HG03432 (cell line): ENCODE data around the gene SEPTIN12.

ENCODE experiments used
- ATAC-seq: cut with Tn5 transposase; IDR thresholded peaks from one replicate; pipeline ENCODE4 v1.9.1; 2021; ENCODE audit warnings: mild to moderate bottlenecking, moderate library complexity; ENCODE audit not compliant: unreplicated experiment

Gene SEPTIN12, protein sequence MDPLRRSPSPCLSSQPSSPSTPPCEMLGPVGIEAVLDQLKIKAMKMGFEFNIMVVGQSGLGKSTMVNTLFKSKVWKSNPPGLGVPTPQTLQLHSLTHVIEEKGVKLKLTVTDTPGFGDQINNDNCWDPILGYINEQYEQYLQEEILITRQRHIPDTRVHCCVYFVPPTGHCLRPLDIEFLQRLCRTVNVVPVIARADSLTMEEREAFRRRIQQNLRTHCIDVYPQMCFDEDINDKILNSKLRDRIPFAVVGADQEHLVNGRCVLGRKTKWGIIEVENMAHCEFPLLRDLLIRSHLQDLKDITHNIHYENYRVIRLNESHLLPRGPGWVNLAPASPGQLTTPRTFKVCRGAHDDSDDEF

DNA sequence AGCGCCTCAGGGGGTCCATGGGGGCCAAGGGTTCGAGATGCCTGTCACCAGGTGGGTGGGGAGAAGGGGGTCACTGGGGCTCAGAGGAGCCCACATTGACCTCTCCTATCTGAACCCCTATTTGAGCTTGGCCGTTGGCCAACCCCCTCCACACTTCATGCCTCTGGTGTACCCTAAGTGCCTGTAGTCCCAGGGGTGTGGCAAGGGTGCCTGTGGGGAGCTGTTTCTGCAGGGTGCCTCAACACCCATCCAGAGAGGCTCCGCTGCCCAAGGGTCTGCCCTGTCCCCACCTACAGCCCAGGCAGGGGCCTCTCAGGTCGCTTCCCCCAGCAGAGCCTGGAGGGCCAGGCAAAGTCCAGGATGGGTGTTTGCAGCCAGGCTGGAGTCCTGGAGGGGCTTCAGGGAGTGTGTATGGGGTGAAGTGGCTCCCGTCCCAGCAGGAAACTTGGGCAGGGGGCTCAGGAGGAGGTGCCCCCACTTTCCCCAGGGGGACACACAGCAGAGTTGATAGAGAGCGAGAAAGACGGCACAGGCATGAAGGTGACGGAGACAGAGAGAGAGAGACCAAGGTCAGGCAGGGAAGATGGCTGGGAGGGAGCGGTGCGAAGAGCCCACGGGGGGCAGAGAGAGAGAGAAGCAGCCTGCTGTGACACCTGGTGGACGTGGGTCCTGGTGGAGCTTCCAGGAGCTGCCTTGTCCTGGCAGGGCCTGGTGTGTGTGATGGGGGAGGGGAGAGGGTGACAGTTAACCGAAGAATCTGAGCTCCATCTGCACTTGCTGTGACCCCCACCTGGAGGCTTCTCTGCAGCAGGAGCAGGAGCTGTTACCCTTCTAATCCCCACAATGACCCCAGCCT is at the start of gene SEPTIN12:
SEPTIN12 (minus strand) TSS at position 719 of the 856 bp plus-strand sequence; CDS start at position 19, 700 bp downstream.
- no peak for ATAC-seq

DNA sequence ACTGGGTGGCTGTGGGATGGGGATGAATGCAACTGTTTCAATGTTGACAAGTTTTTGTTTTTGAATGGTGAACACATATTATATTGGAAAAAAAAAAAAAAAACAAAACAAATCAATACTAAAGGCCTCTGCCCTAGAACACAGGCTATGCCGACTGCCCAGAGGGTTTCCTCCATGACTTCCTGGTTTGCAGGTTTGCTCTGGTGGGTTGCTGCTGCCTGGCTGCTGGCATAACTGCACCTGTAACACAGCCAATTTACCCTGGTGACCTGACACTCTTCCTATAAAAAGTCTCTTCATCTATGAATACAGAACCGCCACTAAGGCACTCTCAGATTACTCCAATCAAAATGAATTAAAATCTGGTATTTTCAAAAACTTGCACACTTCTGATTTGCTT is 48.6 kb upstream of the SEPTIN12 start:
- no peak for ATAC-seq

DNA sequence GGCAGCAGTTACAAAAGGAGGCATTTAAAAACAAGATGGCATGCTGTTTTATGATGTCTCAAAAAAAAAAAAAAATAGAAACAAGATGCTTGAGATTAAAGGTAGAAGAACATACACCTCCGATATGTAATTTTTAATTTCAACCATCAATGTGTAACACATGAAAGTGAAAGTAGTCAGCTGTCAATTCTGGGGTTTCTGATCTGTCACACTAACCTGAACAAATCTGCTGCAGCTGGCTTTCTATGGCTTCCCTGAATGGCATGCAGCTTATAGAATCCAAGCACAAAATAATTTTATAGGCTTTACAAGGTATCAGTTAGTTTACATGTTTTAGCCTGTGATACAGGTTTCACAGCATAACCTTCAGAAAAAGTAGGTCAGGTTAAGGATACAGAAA is 45.4 kb upstream of the SEPTIN12 start:
- ATAC-seq: no peak

DNA sequence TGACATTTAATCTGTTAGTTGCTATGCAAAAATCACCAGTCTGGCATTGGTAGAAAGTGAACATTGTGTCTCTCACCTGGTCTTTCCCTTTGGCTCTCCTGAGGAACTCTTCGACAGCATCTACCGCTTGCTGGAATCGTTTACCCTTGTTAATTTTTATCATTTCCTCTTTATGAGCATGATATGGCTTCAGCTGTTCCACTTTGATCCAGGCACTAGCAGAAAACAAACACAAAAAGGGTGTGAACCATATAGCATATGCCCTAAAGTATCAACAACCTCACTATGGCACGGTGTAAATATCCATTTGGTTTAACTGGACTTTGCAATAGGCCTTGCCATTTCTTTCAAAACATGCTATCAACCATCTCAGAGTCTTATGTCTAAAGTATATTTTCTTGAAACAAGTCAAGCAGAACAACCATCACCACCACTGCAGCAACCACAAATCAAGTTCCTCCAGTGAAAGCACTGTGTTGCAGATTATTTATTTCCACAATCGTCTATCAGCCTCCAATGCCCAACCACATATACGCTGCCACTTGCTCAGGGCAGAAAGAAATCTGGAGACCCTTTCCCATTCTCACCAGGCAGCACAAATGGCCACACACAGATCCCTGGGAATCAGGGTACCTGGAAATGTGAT is 44.7 kb upstream of the SEPTIN12 start:
- no peak for ATAC-seq

DNA sequence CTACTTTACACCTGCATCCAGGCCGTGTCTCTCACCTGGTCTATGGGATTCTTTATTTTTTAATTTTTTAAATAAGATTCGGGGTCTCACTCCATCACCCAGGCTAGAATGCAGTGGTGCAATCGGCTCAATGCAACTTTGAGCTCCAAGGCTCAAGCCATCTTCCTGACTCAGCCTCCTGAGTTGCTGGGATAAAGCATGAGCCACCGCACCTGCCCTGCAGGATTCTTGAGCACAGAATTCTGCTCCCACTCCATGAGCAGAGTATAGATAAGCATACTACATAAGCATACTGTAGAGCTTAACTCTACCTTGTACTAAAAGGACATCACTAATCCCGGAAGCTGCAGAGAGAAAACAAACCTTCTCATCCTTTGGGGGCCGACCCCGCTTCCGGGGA is 43.5 kb upstream of the SEPTIN12 start:
- no peak for ATAC-seq

DNA sequence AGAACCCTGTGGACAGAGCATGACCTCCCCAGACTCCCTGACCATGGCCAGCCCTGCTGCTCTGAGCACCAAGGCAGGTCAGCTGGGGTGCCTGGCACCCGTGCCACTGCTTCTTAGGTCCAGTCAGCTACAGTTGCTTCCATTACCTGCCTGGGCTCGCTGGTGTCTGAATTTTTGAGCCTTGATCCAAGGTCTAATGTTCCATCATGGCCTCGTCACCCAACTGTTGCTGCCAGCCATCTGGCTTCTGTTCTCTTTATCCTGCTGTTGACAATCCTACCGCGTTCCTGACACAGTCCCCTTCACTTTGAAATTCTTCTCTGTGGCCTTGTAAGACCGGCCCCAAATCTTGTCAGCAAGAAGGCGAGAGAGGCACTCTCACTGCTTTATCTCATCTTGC is 42.3 kb upstream of the SEPTIN12 start:
- ATAC-seq: no peak

DNA sequence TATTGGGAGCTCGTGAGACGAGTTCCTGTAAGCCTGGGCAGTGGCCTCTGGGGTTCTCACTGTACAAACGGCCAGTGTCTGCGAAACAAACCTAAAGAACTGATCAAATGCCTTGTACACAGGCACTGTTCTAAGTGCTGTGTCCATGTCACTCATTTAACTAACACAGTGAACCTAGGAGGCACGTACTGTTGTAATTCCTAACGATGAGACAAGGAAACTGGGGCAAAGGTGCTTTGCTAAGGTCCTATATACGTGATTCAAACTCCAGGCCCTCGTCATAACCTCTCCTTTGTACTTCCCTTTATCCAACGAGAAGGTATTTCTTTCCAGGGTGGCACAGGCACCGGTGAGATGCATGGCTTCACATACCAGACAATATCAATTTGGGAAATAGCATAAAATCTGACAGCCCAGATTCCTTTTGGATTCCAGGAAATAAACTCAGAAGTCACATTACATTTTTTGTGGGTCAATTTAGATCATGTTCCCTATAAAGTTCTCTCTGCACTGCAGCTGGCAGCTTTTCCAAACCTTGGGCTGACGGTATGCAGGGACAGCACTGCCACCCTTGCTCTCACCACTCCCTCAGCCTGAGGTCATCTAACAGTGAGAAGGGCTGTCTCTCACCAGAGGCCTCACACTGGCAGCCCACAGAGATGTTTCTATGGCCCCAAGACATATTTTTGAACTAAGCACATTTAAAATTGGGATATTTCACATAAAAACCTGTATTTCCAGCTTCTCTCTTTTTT is 40.6 kb upstream of the SEPTIN12 start:
- ATAC-seq: no peak

DNA sequence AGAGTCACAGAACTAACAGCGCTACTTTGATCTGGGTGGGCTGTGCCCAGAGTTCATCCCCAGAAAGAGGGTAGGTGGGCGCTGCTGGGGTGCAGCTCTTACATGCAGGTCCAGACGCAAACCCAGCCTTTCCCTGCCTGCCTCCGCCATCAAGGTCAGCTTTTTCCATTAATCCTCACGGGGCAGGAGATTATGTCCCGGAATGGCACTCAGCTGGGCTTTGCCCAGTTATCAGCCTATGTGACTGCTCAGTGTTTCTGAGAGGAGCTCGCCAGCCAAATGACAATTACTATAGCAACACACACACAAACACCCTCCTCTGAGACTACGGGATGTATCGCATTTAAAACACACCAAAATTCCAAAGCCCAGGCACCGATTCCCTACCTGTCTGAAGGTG is 38.8 kb upstream of the SEPTIN12 start:
- ATAC-seq: no peak

DNA sequence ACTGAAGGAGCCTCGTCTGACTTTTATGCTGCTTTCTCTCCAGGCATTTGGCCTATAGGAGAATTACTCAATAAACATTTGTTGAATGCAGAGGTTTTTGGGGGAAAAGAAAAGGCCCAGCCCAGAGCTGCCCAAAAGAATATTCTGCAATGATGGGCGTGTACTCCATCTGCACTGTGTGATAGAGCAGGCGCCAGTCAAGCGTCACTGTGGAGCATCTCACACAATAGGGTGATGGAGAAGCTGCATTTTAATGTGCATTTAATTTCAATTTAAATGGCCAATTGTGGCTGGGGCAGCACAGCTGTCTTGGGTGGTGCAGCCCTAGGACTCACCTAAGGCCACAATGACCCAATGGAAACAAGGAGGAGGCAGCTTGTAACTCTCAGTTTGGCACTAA is 38.4 kb upstream of the SEPTIN12 start:
- no peak for ATAC-seq

DNA sequence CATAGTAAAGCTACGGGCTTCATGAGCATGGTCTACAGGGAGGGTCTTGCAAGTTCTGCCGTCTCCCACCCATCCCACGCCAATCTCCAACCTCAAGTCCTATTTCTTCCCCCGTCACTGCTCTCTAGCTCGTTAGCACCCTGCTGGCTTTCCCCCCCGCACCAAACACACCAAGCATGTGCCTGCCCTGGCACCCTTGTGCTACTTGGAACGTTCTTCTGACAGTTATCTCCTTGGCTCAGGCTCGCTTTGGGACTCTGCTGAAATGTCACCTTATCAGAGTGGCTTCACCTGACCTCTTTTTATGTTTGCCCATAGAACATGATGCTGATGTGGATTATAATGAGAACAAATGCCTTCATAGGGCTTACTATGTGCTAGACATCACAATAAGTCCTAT is 37.1 kb upstream of the SEPTIN12 start:
- no peak for ATAC-seq

DNA sequence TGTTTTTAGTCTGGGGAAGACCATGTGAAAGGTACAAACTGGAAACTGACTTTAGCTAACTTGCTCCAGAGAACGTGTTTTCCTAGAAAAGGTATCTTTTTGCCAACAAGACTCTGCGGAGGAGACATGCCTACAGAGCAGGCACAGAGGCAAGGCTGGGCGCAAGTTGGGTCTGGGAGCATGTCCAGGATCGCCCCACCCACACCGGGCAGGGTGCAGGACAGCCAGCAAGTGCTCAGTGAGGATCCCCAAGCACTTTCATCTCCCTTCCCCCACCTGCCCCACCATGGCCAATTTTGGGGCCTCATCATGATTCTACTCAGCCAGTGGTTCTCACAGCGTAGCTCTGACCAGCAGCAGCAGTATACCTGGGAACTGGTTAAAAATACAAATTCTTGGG is 32.5 kb upstream of the SEPTIN12 start:
- ATAC-seq: no peak

DNA sequence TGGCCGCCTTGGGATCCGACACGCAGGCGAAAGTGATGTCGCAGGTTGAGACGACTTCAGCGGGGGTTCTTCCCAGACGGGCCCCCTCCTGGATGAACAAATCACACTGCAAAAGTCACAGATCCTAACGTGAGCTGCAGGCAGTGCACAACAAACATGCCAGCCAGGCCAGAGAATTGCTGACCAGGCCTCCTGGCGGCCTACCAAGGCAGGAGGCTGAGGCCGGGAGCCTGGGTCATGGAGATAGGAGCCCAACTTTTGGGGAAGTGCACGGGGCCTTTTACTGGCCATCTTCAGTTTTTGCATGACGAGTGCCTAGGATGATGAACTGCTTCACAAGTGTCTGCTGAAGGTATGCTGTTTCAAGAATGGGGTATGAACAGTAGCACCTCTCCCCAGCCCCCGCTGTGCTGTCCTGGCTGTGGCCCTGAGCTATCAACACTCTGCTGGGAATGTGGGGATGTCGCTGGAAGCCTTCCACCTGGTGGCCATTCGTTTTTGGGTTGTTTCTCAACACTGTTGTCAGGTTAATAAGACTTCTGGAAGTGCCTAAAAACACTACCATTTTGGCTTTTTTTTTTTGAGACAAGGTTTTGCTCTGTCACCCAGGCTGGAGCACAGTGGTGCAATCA is 26.5 kb upstream of the SEPTIN12 start:
- ATAC-seq: no peak

DNA sequence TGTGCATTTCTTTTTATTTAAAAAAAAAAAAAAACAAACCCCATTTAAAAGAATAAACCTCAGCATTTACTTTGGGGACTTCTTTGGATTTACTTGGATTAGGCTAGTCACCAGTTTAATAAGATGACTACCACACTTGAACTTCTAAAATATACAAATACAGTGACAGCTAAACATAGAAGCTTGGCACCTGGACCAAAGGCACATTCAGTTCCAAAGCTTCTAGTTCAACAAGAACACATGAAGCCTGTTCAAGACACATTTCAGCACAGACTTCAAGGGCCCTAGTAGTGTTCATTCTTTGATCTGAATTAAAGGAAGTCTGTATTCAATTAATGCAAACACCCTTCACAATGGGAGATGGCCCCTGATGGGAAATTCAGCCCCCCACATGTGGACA is 25.9 kb upstream of the SEPTIN12 start:
- ATAC-seq: no peak

DNA sequence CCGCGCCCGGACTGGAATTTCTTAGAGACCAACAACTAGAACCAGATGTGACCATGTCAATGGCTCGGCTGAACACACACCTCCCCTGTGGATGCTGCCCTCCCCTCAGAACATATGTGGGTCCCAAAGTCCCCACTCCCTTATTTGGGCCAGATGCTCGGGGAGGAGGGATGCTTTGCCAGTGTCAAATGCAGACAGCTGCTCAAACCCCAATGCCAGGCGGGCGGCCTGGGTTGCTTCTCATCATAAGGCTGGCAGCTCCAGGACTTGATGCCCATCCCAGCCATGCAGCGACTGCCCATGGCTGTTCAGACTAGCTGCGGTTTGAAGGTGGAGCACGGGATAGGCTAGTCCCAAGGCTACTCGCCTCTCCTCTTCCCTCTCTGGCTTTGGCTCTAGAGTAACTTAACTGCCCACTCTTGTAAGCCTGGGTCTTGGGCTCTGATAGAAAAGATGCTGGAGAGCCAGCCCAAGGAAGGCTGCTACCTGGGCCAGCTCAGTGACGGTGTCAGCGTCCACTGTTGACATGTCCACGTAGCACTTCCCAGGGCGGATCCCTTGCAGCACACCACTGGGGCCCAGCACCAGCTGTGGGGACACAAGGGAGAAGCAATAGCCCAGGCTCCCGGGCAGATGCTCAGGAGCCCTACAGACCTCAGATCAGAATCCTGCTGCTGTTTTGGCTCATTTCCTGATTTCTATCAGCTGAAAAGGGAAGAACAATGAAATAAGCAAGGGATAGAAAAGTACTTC is 25.3 kb upstream of the SEPTIN12 start:
- no peak for ATAC-seq

DNA sequence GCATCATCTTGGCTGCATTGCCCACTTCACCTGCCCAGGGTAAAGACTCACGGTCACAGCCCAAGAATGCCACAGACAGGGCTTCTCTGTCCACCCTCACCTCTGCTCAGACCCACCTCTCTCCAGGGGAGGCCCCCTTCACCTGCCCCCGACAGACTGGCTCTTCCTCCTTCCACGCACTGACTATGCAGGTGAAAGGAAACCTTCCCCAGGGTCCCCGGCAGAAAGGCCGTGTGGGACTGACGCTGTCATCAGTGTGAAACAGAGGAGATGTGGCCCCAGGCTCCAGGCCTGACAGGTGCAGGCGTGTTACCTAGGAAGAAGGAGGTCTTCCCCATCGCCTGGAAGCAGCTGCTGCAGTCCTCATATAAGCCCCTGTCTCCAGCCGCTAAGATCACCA is 23.6 kb upstream of the SEPTIN12 start:
- ATAC-seq: no peak

DNA sequence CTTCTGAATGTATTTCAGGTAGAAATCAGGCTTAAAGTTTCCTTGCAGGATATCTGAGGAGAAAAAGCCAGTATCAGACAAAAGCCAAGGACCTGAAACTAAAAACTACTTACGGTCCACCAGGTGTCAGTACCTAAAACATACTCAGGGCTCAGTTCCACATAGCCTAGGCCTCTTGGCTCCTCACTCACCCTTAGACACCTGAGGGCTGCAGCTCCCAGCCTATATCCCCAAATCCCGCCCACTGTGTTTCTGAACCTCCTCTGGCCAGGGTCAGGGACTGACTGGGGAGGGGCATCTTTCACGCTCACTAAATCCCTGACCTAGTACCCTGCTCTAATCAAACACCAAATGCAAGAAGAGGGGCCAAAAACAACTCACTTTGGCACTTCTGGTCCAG is 23.1 kb upstream of the SEPTIN12 start:
- no peak for ATAC-seq

DNA sequence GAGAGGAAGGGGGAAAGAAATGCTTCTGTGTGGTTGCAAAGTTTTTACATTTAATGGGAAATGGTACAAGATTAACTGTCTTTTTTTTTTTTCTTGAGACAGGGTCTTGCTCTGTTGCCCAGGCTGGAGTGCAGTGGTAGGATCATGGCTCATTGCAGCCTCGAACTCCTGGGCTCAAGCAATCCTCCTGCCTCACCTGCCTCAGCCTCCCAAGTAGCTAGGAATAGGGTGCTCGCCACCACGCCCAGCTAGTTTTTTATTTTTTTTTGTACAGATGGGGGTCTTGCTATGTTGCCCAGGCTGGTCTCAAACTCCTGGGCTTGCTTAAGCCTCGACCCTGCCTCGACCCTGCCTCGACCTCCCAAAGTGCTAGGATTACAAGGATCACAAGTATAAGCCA is 18.1 kb upstream of the SEPTIN12 start:
- ATAC-seq: no peak

DNA sequence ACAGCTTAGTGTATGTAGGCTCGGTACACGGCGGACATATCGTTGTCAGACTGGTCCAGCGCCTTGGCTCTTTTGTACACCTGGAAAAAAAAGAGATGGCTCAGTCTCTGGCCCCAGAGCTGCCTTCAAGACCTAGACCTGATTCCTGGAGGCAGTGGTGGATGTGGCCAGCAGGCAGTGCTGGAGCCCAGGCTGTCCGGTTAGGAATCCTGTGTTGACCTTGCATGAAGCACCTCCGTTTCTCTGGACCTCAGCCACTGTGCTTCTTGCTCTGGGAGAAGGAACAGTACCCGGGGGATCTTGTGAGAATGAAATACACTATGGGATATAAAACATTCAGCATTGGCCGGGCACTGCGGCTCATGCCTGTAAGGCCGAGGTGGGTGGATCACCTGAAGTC is 17.1 kb upstream of the SEPTIN12 start:
- no peak for ATAC-seq

DNA sequence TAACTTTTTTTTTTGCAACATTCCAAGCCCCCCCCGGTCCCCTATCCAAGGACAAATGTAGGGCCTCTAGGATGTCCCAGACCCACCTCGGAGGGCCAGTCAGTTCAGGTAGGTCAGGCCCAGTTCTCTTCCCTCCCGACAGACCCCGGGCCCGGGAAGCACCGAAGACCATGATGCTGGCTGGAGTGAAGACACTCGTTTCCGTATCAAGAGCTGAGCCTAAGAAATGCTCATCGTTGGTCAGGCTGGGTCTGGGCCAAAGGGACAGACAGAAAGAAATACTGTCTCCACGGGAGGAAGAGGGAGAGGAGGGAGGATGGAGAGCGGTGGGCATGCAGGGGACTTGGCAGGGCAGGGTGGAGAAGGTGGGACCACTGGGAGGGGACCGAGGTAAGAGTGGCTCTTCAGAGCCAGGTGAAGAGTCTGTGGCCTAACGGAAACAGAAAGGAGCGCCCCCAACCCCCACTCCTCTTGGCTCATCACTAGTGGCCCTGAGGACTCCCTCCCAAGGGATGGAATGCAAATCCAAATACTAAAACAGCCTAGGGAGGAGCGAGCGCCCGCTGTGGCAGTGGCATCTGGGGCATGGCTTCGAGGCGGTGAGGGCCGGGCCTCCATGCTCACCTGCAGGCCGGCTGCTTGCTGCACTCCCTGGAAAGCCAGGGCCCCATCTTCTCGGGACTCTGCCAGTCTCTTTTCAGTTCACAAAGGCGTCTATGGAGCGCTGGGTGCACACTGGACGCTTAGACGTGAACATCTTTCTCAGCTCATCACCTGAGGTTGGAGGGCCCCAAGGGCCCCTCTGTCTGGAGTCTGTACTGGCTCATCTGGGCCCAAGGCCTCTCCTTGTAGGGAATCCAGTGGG is 16.0 kb upstream of the SEPTIN12 start:
- no peak for ATAC-seq
